Spinal cord (tissue), 10 donors: ENCODE data around the gene TSPAN8. TPM values are rescaled to one million over a fixed set of nuclear protein-coding genes. Genes with fewer than 3 reads are reported as not detected.
A peak's percentile ranks its signal among the peaks of the same experiment; 100 is the strongest.

Experiments used
- DNase-seq, 6 donors: peaks; one replicate each; pipeline versions ENCODE4 v3.0.0 to v3.0.0-alpha.2; 2013 to 2015; ENCODE audit warnings: low spot score in 6 of 6, low read depth in 4 of 6
- H3K27ac ChIP-seq: one replicate; pipeline ENCODE4 v1.5.1; 2013; ENCODE audit warnings: low read depth, low read length, control low read depth
- H3K27me3 ChIP-seq: one replicate; pipeline ENCODE4 v1.6.1; 2013; ENCODE audit warnings: low read length; ENCODE audit not compliant: control insufficient read depth, insufficient read depth
- H3K36me3 ChIP-seq: one replicate; pipeline ENCODE4 v1.6.1; 2013; ENCODE audit warnings: low read length; ENCODE audit not compliant: control insufficient read depth, insufficient read depth
- H3K4me1 ChIP-seq: one replicate; pipeline ENCODE4 v1.6.1; 2013; ENCODE audit warnings: low read length; ENCODE audit not compliant: control insufficient read depth, insufficient read depth
- H3K4me3 ChIP-seq: one replicate; pipeline ENCODE4 v1.5.1; 2013; ENCODE audit warnings: low read depth, low read length, control low read depth
- H3K9me3 ChIP-seq: one replicate; pipeline ENCODE4 v1.6.1; 2013; ENCODE audit warnings: low read length; ENCODE audit not compliant: control insufficient read depth, insufficient read depth
- WGBS: methylation state at CpG from one replicate; pipeline ENCODE4 v1.1.5; 2013; ENCODE audit warnings: missing lambda C conversion rate; ENCODE audit not compliant: insufficient coverage; 5-methylcytosine and 5-hydroxymethylcytosine counted together
- polyA plus RNA-seq, 2 donors: library from polyadenylated mRNA; unstranded; fragments of 120-200 nt; gene quantifications; one replicate each; pipeline ENCODE4 v1.2.1, GENCODE V29; 2013; ENCODE audit not compliant: insufficient read length in 2 of 2
- total RNA-seq, 2 donors: library from RNA; depleted of rRNA in 1 of 2; stranded (reverse); fragments of 120-200 nt in 1 of 2; fragments of >200 nt in 1 of 2; gene quantifications; one replicate each; pipeline versions ENCODE4 v1.2.3 to v1.2.4, GENCODE V29; 2013 to 2014
- donor health status: healthy.

TSPAN8 gene
- total and polyA plus RNA-seq, 4 donors: 0.35 to 16.1 (median 2.7) TPM

GRCh38 chr12:71187379-71187778 is 29.6 kb upstream of the TSPAN8 start:
- no peaks in the 10 kb centered on the region for H3K27me3 ChIP-seq
- peaks cover 1% of the 10 kb centered on the region for H3K9me3 ChIP-seq
- no peaks in the 10 kb centered on the region for H3K4me1 ChIP-seq
- no peaks in the 10 kb centered on the region for H3K36me3 ChIP-seq
- no peak overlapping the region for H3K27ac ChIP-seq
- no peak for DNase-seq
- WGBS: 80% methylated on average over 3 of the region's 3 CpGs
- no peak overlapping the region for H3K4me3 ChIP-seq

GRCh38 chr12:71186571-71187288 is 28.9 kb upstream of the TSPAN8 start:
- no peaks in the 10 kb centered on the region for H3K27me3 ChIP-seq
- 60% methylated on average over 3 of the region's 5 CpGs for WGBS
- no peak overlapping the region for H3K27ac ChIP-seq
- no peak overlapping the region for H3K4me3 ChIP-seq
- H3K36me3 ChIP-seq: no peaks in the 10 kb centered on the region
- peak in 1 of 6 donors; percentile 26 for DNase-seq
- H3K4me1 ChIP-seq: no peaks in the 10 kb centered on the region
- peaks cover 1% of the 10 kb centered on the region for H3K9me3 ChIP-seq

GRCh38 chr12:71183846-71184245 is 26.0 kb upstream of the TSPAN8 start:
- Histone ChIP-seq H3K27ac (no peak overlapping the region), H3K36me3 (no peaks in the 10 kb centered on the region), H3K4me1 (no peaks in the 10 kb centered on the region), H3K9me3 (peaks cover 1% of the 10 kb centered on the region), H3K4me3 (no peak overlapping the region), H3K27me3 (no peaks in the 10 kb centered on the region)
- no peak for DNase-seq

- H3K36me3 ChIP-seq: no peaks in the 10 kb centered on the region
- 80% methylated on average over 1 of the region's 1 CpG for WGBS
- H3K27me3 ChIP-seq: no peaks in the 10 kb centered on the region
- DNase-seq: no peak
- no peak overlapping the region for H3K27ac ChIP-seq
- H3K9me3 ChIP-seq: peaks cover 1% of the 10 kb centered on the region
- no peak overlapping the region for H3K4me3 ChIP-seq
- no peaks in the 10 kb centered on the region for H3K4me1 ChIP-seq
Observed at GRCh38 chr12:71183018-71183417, 25.2 kb upstream of the TSPAN8 start.

- no peak for DNase-seq
- Histone ChIP-seq H3K36me3 (no peaks in the 10 kb centered on the region), H3K27me3 (no peaks in the 10 kb centered on the region), H3K4me1 (no peaks in the 10 kb centered on the region), H3K27ac (no peak overlapping the region), H3K4me3 (no peak overlapping the region), H3K9me3 (no peaks in the 10 kb centered on the region)
Observed at GRCh38 chr12:71178162-71178561, 20.4 kb upstream of the TSPAN8 start.

GRCh38 chr12:71174825-71175224 is 17.0 kb upstream of the TSPAN8 start:
- Histone ChIP-seq H3K36me3 (no peaks in the 10 kb centered on the region), H3K27ac (no peak overlapping the region), H3K4me1 (no peaks in the 10 kb centered on the region), H3K9me3 (no peaks in the 10 kb centered on the region), H3K4me3 (no peak overlapping the region), H3K27me3 (no peaks in the 10 kb centered on the region)
- DNase-seq: no peak

- DNase-seq: no peak
- no CpG with 5 or more reads among the region's 1 CpG for WGBS
- Histone ChIP-seq H3K27ac (no peak overlapping the region), H3K9me3 (no peaks in the 10 kb centered on the region), H3K36me3 (no peaks in the 10 kb centered on the region), H3K4me1 (no peaks in the 10 kb centered on the region), H3K4me3 (no peak overlapping the region), H3K27me3 (no peaks in the 10 kb centered on the region)
Observed at GRCh38 chr12:71174146-71174545, 16.3 kb upstream of the TSPAN8 start.

GRCh38 chr12:71170456-71170855 is 12.7 kb upstream of the TSPAN8 start:
- no peak for DNase-seq
- H3K4me1 ChIP-seq: no peaks in the 10 kb centered on the region
- H3K27ac ChIP-seq: no peak overlapping the region
- H3K4me3 ChIP-seq: no peak overlapping the region
- H3K36me3 ChIP-seq: no peaks in the 10 kb centered on the region
- H3K9me3 ChIP-seq: no peaks in the 10 kb centered on the region
- no peaks in the 10 kb centered on the region for H3K27me3 ChIP-seq
- WGBS: 86% methylated on average over 1 of the region's 1 CpG

GRCh38 chr12:71169286-71169685 is 11.5 kb upstream of the TSPAN8 start:
- H3K4me1 ChIP-seq: no peaks in the 10 kb centered on the region
- H3K27me3 ChIP-seq: no peaks in the 10 kb centered on the region
- no peak overlapping the region for H3K4me3 ChIP-seq
- H3K36me3 ChIP-seq: no peaks in the 10 kb centered on the region
- no peak overlapping the region for H3K27ac ChIP-seq
- no peaks in the 10 kb centered on the region for H3K9me3 ChIP-seq
- DNase-seq: no peak

GRCh38 chr12:71166862-71167496 is 9.2 kb upstream of the TSPAN8 start:
- Histone ChIP-seq H3K36me3 (no peaks in the 10 kb centered on the region), H3K4me1 (peaks cover 2% of the 10 kb centered on the region), H3K9me3 (no peaks in the 10 kb centered on the region), H3K27ac (no peak overlapping the region), H3K27me3 (no peaks in the 10 kb centered on the region), H3K4me3 (no peak overlapping the region)
- no peak for DNase-seq
- 94% methylated on average over 2 of the region's 4 CpGs for WGBS
